Small intestine (tissue), 7 donors: Measurements from ENCODE around the gene KTN1. TPM values are rescaled to one million over a fixed set of nuclear protein-coding genes. Genes with fewer than 3 reads are reported as not detected.

Source experiments
- DNase-seq, 2 donors: peaks; one replicate each; pipeline versions ENCODE4 v3.0.0 to v3.0.0-alpha.2; 2013
- FAIRE-seq: peaks from 2 replicates; lab custom pipeline; 2012; peaks lifted over from hg19 to GRCh38; lab: Jason Lieb, UNC
- H3K27ac ChIP-seq, 3 donors: one replicate each; pipeline ENCODE4 v1.5.1; 2013; ENCODE audit warnings: low read length in 2 of 3, mild to moderate bottlenecking in 2 of 3, control low read depth in 1 of 3, inconsistent platforms in 1 of 3, low read depth in 1 of 3, moderate library complexity in 1 of 3
- H3K27me3 ChIP-seq, 3 donors: one replicate each; pipeline ENCODE4 v1.6.1; 2013; ENCODE audit warnings: low read length in 3 of 3, inconsistent platforms in 1 of 3; ENCODE audit not compliant: control insufficient read depth in 3 of 3, insufficient read depth in 3 of 3
- H3K36me3 ChIP-seq, 3 donors: one replicate each; pipeline ENCODE4 v1.6.1; 2013; ENCODE audit warnings: low read length in 3 of 3, inconsistent platforms in 1 of 3, low read depth in 1 of 3, mild to moderate bottlenecking in 1 of 3, moderate library complexity in 1 of 3; ENCODE audit not compliant: control insufficient read depth in 3 of 3, insufficient read depth in 2 of 3
- H3K4me1 ChIP-seq, 3 donors: one replicate each; pipeline ENCODE4 v1.6.1; 2013; ENCODE audit warnings: low read length in 2 of 3, inconsistent platforms in 1 of 3, low read depth in 1 of 3, mild to moderate bottlenecking in 1 of 3, moderate library complexity in 1 of 3; ENCODE audit not compliant: control insufficient read depth in 3 of 3, insufficient read depth in 2 of 3
- H3K4me3 ChIP-seq, 3 donors: one replicate each; pipeline ENCODE4 v1.5.1; 2013; ENCODE audit warnings: low read length in 3 of 3, control low read depth in 1 of 3, inconsistent platforms in 1 of 3, low read depth in 1 of 3, mild to moderate bottlenecking in 1 of 3, moderate library complexity in 1 of 3
- H3K9me3 ChIP-seq, 2 donors: one replicate each; pipeline ENCODE4 v1.6.1; 2013; ENCODE audit warnings: low read depth in 1 of 2, low read length in 1 of 2; ENCODE audit not compliant: control insufficient read depth in 2 of 2, insufficient read depth in 1 of 2
- WGBS, 3 donors: extraction: QIAGEN DNeasy Blood & Tissue Kit; methylation state at CpG; one replicate each; pipeline ENCODE4 v1.1.7; 2013; 5-methylcytosine and 5-hydroxymethylcytosine counted together
- polyA plus RNA-seq, 4 donors: library from polyadenylated mRNA; stranded (reverse) in 3 of 4; unstranded in 1 of 4; fragments of 200-250 nt in 3 of 4; fragments of 120-200 nt in 1 of 4; gene quantifications; one replicate each; pipeline versions ENCODE4 v1.2.1 to v1.2.3, GENCODE V29; 2013
- donor health status: healthy with polysubstance abuse.
- donor health status: control.
- donor health status: control.
- donor health status: Bipolar disorder and iron deficiency.
- donor health status: healthy.

KTN1 gene
- polyA plus RNA-seq, 4 donors, result 42.9 to 103 (median 67.8) TPM

GRCh38 chr14:55718551-55718950 is 138.5 kb downstream of the KTN1 start:
- no peak for FAIRE-seq
- 82 to 100% (median 86%) methylated on average over 1 of the region's 1 CpG for WGBS, 3 donors

GRCh38 chr14:55720796-55721195 is 140.8 kb downstream of the KTN1 start:
- H3K27ac ChIP-seq, result no peak overlapping the region
- H3K27me3 ChIP-seq, result no peaks in the 10 kb centered on the region
- 94 to 96% (median 95%) methylated on average over 4 of the region's 4 CpGs for WGBS, 3 donors
- no peaks in the 10 kb centered on the region for H3K9me3 ChIP-seq
- H3K4me3 ChIP-seq, result no peak overlapping the region
- DNase-seq (no peak), FAIRE-seq (no peak)
- H3K36me3 ChIP-seq, result no peaks in the 10 kb centered on the region
- no peaks in the 10 kb centered on the region for H3K4me1 ChIP-seq

More at GRCh38 chr14:55718551-55718950, 138.5 kb downstream of the KTN1 start:
- no peaks in the 10 kb centered on the region for H3K9me3 ChIP-seq
- H3K27me3 ChIP-seq, result no peaks in the 10 kb centered on the region
- no peak for DNase-seq
- H3K36me3 ChIP-seq, result no peaks in the 10 kb centered on the region
- H3K4me3 ChIP-seq, result no peak overlapping the region
- H3K4me1 ChIP-seq, result no peaks in the 10 kb centered on the region
- no peak overlapping the region for H3K27ac ChIP-seq

- Histone ChIP-seq H3K4me3 (no peak overlapping the region), H3K27me3 (no peaks in the 10 kb centered on the region), H3K36me3 (no peaks in the 10 kb centered on the region), H3K4me1 (no peaks in the 10 kb centered on the region), H3K9me3 (no peaks in the 10 kb centered on the region), H3K27ac (no peak overlapping the region)
- FAIRE-seq (no peak), DNase-seq (no peak)
- WGBS, 3 donors, result 73 to 91% (median 78%) methylated on average over 1 of the region's 1 CpG
These were observed 141.3 kb downstream of the KTN1 start for GRCh38 chr14:55721353-55721752.

DNA sequence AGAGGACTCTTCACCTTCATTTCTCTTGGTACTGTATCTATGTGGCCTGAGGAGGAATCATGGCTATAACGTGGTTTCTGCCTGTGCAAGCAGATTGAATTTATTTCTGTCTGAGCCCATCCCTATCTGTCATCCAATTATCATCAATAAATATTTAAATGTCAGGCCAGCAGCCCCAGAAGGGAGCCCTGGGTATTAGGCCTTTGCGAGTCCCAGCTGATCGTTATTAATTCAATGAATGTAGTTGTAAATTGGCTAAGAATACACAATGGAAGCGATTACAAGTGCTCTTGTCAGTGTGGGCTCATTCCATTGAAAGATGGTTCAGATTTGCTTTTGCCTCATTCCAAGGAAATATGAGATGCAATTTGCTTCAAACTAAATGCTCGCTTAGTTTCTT is 142.0 kb downstream of the KTN1 start:
- DNase-seq (no peak), FAIRE-seq (no peak)
- WGBS, 3 donors, result 87 to 93% (median 88%) methylated on average over 5 of the region's 5 CpGs
- Histone ChIP-seq H3K4me1 (no peaks in the 10 kb centered on the region), H3K9me3 (no peaks in the 10 kb centered on the region), H3K4me3 (no peak overlapping the region), H3K36me3 (no peaks in the 10 kb centered on the region), H3K27me3 (no peaks in the 10 kb centered on the region), H3K27ac (no peak overlapping the region)

GRCh38 chr14:55724736-55725135 is 144.7 kb downstream of the KTN1 start:
- no peaks in the 10 kb centered on the region for H3K27me3 ChIP-seq
- H3K4me3 ChIP-seq, result no peak overlapping the region
- H3K36me3 ChIP-seq, result no peaks in the 10 kb centered on the region
- FAIRE-seq (no peak), DNase-seq (no peak)
- H3K4me1 ChIP-seq, result no peaks in the 10 kb centered on the region
- no peaks in the 10 kb centered on the region for H3K9me3 ChIP-seq
- H3K27ac ChIP-seq, result no peak overlapping the region
- WGBS, 3 donors, result 61 to 82% (median 75%) methylated on average over 1 of the region's 1 CpG

DNA sequence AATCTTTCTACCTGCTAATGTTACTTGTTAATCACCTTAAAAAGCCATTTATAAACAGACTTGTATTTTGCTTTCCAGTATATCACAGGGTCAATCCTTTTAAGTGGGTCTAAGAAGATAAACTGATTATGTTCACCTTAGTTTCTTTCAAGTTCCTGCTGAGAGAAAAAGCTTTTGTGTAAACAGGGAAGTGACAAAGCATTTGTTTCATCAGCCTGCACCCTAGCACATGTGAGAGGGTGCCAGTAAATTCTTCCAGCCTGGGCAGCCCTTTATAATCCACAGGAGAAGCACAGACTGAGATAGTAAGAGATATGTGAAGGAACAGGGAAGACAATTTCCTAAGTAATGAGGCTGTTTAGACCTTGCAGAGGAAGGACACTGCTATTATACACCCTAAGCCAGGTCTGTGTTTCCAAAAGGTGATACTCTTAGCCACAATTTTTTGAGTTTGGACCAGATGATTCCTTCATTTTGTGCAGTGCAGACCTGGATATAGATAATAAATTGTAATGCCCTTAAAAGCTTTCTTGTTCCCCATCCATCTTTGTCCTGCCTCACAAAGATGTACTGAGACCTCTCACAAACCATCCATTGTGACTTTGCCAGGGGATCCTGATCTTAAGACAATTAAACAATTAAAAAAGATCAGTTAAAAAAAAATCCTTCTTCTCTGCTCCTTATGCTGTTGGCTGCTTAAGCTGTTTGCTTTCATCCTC is 150.7 kb downstream of the KTN1 start:
- H3K27ac ChIP-seq, result no peak overlapping the region
- FAIRE-seq (no peak), DNase-seq (peak in 1 of 2 donors; percentile 28)
- peaks cover 0 to 6% of the 10 kb centered on the region in 2 donors for H3K9me3 ChIP-seq
- H3K27me3 ChIP-seq, result no peaks in the 10 kb centered on the region
- H3K4me3 ChIP-seq, result no peak overlapping the region
- H3K4me1 ChIP-seq, result peaks cover 0 to 5% (median 0%) of the 10 kb centered on the region in 3 donors
- no peaks in the 10 kb centered on the region for H3K36me3 ChIP-seq

DNA sequence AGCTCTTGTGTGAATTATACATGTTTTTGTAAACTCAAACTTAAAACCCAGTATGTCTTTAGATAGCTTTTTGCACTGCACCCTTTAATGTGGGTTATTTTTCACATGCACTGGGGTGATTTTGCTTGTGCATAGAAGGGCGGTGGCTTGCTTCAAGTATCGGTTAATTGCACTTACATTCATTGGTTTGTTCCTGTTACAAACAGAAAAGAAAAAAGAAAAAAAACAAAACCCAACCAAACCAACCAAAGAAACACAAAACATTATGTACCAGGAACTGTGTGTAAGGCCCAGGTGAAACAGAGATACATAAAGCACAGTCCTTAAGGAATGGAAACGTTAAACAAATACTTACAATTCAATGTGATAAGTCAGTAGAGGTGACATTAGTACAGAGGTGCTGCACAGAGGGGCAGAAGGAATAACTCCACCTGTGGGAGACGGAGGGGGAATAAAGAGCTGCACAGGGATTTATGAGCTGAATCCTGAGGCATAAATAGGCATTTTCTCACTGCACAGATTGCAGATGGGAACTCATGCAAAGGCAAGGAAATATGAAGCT is 151.4 kb downstream of the KTN1 start:
- H3K27ac ChIP-seq, result no peak overlapping the region
- peaks cover 0 to 5% (median 0%) of the 10 kb centered on the region in 3 donors for H3K4me1 ChIP-seq
- WGBS, 3 donors, result 64 to 69% (median 65%) methylated on average over 4 of the region's 4 CpGs

GRCh38 chr14:55731881-55732498 is 152.0 kb downstream of the KTN1 start:
- peaks cover 0 to 11% of the 10 kb centered on the region in 2 donors for H3K9me3 ChIP-seq
- no peak for FAIRE-seq
- no peaks in the 10 kb centered on the region for H3K36me3 ChIP-seq
- H3K27ac ChIP-seq, result no peak overlapping the region
- no peaks in the 10 kb centered on the region for H3K27me3 ChIP-seq
- peaks cover 0 to 5% (median 0%) of the 10 kb centered on the region in 3 donors for H3K4me1 ChIP-seq
- H3K4me3 ChIP-seq, result no peak overlapping the region
- DNase-seq, result peak; percentile 43 to 64
- WGBS, 3 donors, result 10 to 22% (median 21%) methylated on average over 2 of the region's 2 CpGs

More for the DNA sequence above, 151.4 kb downstream of the KTN1 start:
- Histone ChIP-seq H3K27me3 (no peaks in the 10 kb centered on the region), H3K4me3 (no peak overlapping the region), H3K36me3 (no peaks in the 10 kb centered on the region), H3K9me3 (peaks cover 0 to 11% of the 10 kb centered on the region in 2 donors)
- DNase-seq, result no peak
- no peak for FAIRE-seq
